Neuron (in vitro differentiated cells): ENCODE measurements around the gene HCRT.

Source experiments
- H2AFZ ChIP-seq: one replicate; pipeline ENCODE4 v1.6.1; 2013; ENCODE audit warnings: low read depth, mild to moderate bottlenecking, inconsistent platforms, low read length, moderate library complexity
- H3K27me3 ChIP-seq: one replicate; pipeline ENCODE4 v1.6.1; 2013; ENCODE audit warnings: low read length; ENCODE audit not compliant: insufficient read depth
- H3K36me3 ChIP-seq: one replicate; pipeline ENCODE4 v1.6.1; 2013; ENCODE audit warnings: low read length; ENCODE audit not compliant: insufficient read depth
- H3K4me1 ChIP-seq: one replicate; pipeline ENCODE4 v1.6.1; 2013; ENCODE audit warnings: low read length; ENCODE audit not compliant: insufficient read depth
- H3K4me3 ChIP-seq: 2 replicates; pipeline ENCODE4 v1.5.1; 2013; ENCODE audit warnings: mild to moderate bottlenecking, low read length, moderate library complexity
- H3K9me3 ChIP-seq: one replicate; pipeline ENCODE4 v1.6.1; 2013; ENCODE audit warnings: low read length

The HCRT gene

GRCh38 chr17:42136654-42137051 is 48.6 kb downstream of the HCRT start:
- Histone ChIP-seq H3K4me3 (no peak overlapping the region), H3K36me3 (peaks cover 24% of the 10 kb centered on the region), H2AFZ (no peak overlapping the region), H3K27me3 (no peaks in the 10 kb centered on the region), H3K4me1 (peaks cover 4% of the 10 kb centered on the region), H3K9me3 (no peaks in the 10 kb centered on the region)

GRCh38 chr17:42135664-42136653 is 49.3 kb downstream of the HCRT start:
- no peaks in the 10 kb centered on the region for H3K27me3 ChIP-seq
- H3K9me3 ChIP-seq, result no peaks in the 10 kb centered on the region
- peaks cover 18% of the 10 kb centered on the region for H3K36me3 ChIP-seq
- no peak overlapping the region for H3K4me3 ChIP-seq
- no peak overlapping the region for H2AFZ ChIP-seq
- peaks cover 4% of the 10 kb centered on the region for H3K4me1 ChIP-seq

GRCh38 chr17:42135151-42135550 is 50.1 kb downstream of the HCRT start:
- peaks cover 22% of the 10 kb centered on the region for H3K36me3 ChIP-seq
- no peaks in the 10 kb centered on the region for H3K27me3 ChIP-seq
- H3K4me3 ChIP-seq, result no peak overlapping the region
- no peak overlapping the region for H2AFZ ChIP-seq
- H3K4me1 ChIP-seq, result peaks cover 3% of the 10 kb centered on the region
- H3K9me3 ChIP-seq, result no peaks in the 10 kb centered on the region
